HEK293 (cell line): ENCODE data around the gene RNF2.

ENCODE experiments used
- CTCF ChIA-PET: fragments of 350-600 bp; formaldehyde crosslinking; extraction: SDS; loops from one replicate; lab custom pipeline; 2021; ENCODE audit warnings: antibody characterized with exemption; lab: Yijun Ruan, JAX
- POLR2A ChIA-PET: fragments of 300-600 bp; formaldehyde crosslinking; extraction: SDS; loops from one replicate; lab custom pipeline; 2020; ENCODE audit warnings: antibody characterized with exemption, inconsistent platforms; lab: Yijun Ruan, JAX
- H3K27ac ChIP-seq: fragments of 200-500 bp; sonication (Bioruptor generic); 2 replicates; pipeline ENCODE4 v1.5.1; 2014; ENCODE audit warnings: low read depth, low read length, control low read depth, inconsistent platforms; ENCODE audit errors: extremely low read depth
- H3K36me3 ChIP-seq, 2 experiments: fragments of 200-500 bp in 1 of 2; sonication (Bioruptor generic) in 1 of 2; 1 replicate in 1 of 2; 2 replicates in 1 of 2; pipeline ENCODE4 v1.5.1; 2014 to 2017; ENCODE audit warnings: inconsistent platforms in 2 of 2, low read length in 2 of 2; ENCODE audit not compliant: control insufficient read depth in 2 of 2, insufficient read depth in 1 of 2
- H3K4me1 ChIP-seq: fragments of 200-500 bp; sonication (Bioruptor generic); 2 replicates; pipeline ENCODE4 v1.5.1; 2014; ENCODE audit warnings: mild to moderate bottlenecking, low read length, inconsistent platforms; ENCODE audit not compliant: control insufficient read depth, insufficient read depth
- H3K4me3 ChIP-seq: 2 replicates; pipeline ENCODE4 v1.5.1; 2011; ENCODE audit warnings: low read depth, mild to moderate bottlenecking, control low read depth, low read length, moderate library complexity
- H3K9me3 ChIP-seq: fragments of 200-500 bp; sonication (Bioruptor generic); 2 replicates; pipeline ENCODE4 v1.5.1; 2014; ENCODE audit warnings: low read depth, low read length, inconsistent platforms; ENCODE audit not compliant: control insufficient read depth, insufficient read depth
- BCL11B ChIP-seq: fragments of 450-650 bp; formaldehyde crosslinking; IDR thresholded peaks from 2 replicates; pipeline ENCODE4 v1.5.1; 2016; ENCODE audit warnings: low read depth, missing biosample characterization, missing genetic modification characterization
- GLIS1 ChIP-seq: fragments of 450-650 bp; formaldehyde crosslinking; IDR thresholded peaks from 2 replicates; pipeline ENCODE4 v1.5.1; 2016; ENCODE audit warnings: missing biosample characterization, missing genetic modification characterization
- GLIS2 ChIP-seq: fragments of 450-650 bp; formaldehyde crosslinking; IDR thresholded peaks from 2 replicates; pipeline ENCODE4 v1.5.1; 2016; ENCODE audit warnings: missing biosample characterization, missing genetic modification characterization
- TCF7L2 ChIP-seq: IDR thresholded peaks from 2 replicates; pipeline ENCODE4 v1.6.1; 2011; ENCODE audit warnings: low read depth, mild to moderate bottlenecking, inconsistent platforms, low read length, moderate library complexity, borderline replicate concordance
- TRIM28 ChIP-seq: IDR thresholded peaks from 2 replicates; pipeline ENCODE4 v1.6.1; 2011; ENCODE audit warnings: low read length, control low read depth, borderline replicate concordance
- ZBTB1 ChIP-seq: fragments of 450-650 bp; formaldehyde crosslinking; IDR thresholded peaks from 2 replicates; pipeline ENCODE4 v1.5.1; 2016; ENCODE audit warnings: missing biosample characterization, missing genetic modification characterization
- ZNF133 ChIP-seq: fragments of 450-650 bp; formaldehyde crosslinking; IDR thresholded peaks from 2 replicates; pipeline ENCODE4 v1.5.1; 2016; ENCODE audit warnings: missing biosample characterization, missing genetic modification characterization
- ZNF174 ChIP-seq: fragments of 450-650 bp; formaldehyde crosslinking; IDR thresholded peaks from 2 replicates; pipeline ENCODE4 v1.5.0; 2017; ENCODE audit warnings: missing biosample characterization, mild to moderate bottlenecking, missing genetic modification characterization
- ZNF211 ChIP-seq: fragments of 450-650 bp; formaldehyde crosslinking; IDR thresholded peaks from 2 replicates; pipeline ENCODE4 v1.5.1; 2016; ENCODE audit warnings: low read depth, missing biosample characterization, missing genetic modification characterization
- ZNF239 ChIP-seq: fragments of 450-650 bp; formaldehyde crosslinking; IDR thresholded peaks from 2 replicates; pipeline ENCODE4 v1.5.1; 2016; ENCODE audit warnings: missing biosample characterization, missing genetic modification characterization
- ZNF549 ChIP-seq: fragments of 450-650 bp; IDR thresholded peaks from 2 replicates; pipeline ENCODE4 v1.5.1; 2018; ENCODE audit warnings: missing biosample characterization, missing genetic modification characterization, mild to moderate bottlenecking, inconsistent platforms, moderate library complexity
- ZNF629 ChIP-seq: fragments of 450-650 bp; formaldehyde crosslinking; IDR thresholded peaks from 2 replicates; pipeline ENCODE4 v1.5.1; 2017; ENCODE audit warnings: missing biosample characterization, missing genetic modification characterization
- ZNF654 ChIP-seq: fragments of 450-650 bp; formaldehyde crosslinking; IDR thresholded peaks from 2 replicates; pipeline ENCODE4 v1.5.1; 2016; ENCODE audit warnings: low read depth, missing biosample characterization, missing genetic modification characterization
- ZNF670 ChIP-seq: fragments of 450-650 bp; formaldehyde crosslinking; IDR thresholded peaks from 2 replicates; pipeline ENCODE4 v1.5.1; 2016; ENCODE audit warnings: missing biosample characterization, missing genetic modification characterization, low read depth
- ZNF747 ChIP-seq: fragments of 450-650 bp; formaldehyde crosslinking; IDR thresholded peaks from 2 replicates; pipeline ENCODE4 v1.5.1; 2016; ENCODE audit warnings: missing biosample characterization, missing genetic modification characterization
- ZNF768 ChIP-seq: fragments of 450-650 bp; formaldehyde crosslinking; IDR thresholded peaks from 2 replicates; pipeline ENCODE4 v1.5.1; 2018; ENCODE audit warnings: missing biosample characterization, mild to moderate bottlenecking, missing genetic modification characterization
- ZSCAN16 ChIP-seq: fragments of 450-650 bp; formaldehyde crosslinking; IDR thresholded peaks from 2 replicates; pipeline ENCODE4 v1.5.1; 2016; ENCODE audit warnings: missing biosample characterization, missing genetic modification characterization
- TF ChIP-seq, protein P1 (sequence below): fragments of 450-650 bp; formaldehyde crosslinking; IDR thresholded peaks from 2 replicates; pipeline ENCODE4 v1.5.1; 2016; ENCODE audit warnings: missing biosample characterization, missing genetic modification characterization
- TF ChIP-seq, protein P2 (sequence below): fragments of 450-650 bp; formaldehyde crosslinking; IDR thresholded peaks from 2 replicates; pipeline ENCODE4; 2016; ENCODE audit warnings: missing biosample characterization, missing genetic modification characterization
- TF ChIP-seq, protein P3 (sequence below): fragments of 450-650 bp; formaldehyde crosslinking; IDR thresholded peaks from 2 replicates; pipeline ENCODE4 v1.5.1; 2016; ENCODE audit warnings: missing biosample characterization, missing genetic modification characterization
- TF ChIP-seq, protein P4 (sequence below): fragments of 450-650 bp; formaldehyde crosslinking; IDR thresholded peaks from 2 replicates; pipeline ENCODE4 v1.5.1; 2017; ENCODE audit warnings: missing biosample characterization, missing genetic modification characterization
- TF ChIP-seq, protein P5 (sequence below): fragments of 450-650 bp; IDR thresholded peaks from 2 replicates; pipeline ENCODE4 v1.5.1; 2018; ENCODE audit warnings: missing biosample characterization, missing genetic modification characterization
- TF ChIP-seq, protein P6 (sequence below): fragments of 450-650 bp; formaldehyde crosslinking; IDR thresholded peaks from 2 replicates; pipeline ENCODE4 v1.5.1; 2016; ENCODE audit warnings: missing biosample characterization, missing genetic modification characterization

Gene RNF2

DNA sequence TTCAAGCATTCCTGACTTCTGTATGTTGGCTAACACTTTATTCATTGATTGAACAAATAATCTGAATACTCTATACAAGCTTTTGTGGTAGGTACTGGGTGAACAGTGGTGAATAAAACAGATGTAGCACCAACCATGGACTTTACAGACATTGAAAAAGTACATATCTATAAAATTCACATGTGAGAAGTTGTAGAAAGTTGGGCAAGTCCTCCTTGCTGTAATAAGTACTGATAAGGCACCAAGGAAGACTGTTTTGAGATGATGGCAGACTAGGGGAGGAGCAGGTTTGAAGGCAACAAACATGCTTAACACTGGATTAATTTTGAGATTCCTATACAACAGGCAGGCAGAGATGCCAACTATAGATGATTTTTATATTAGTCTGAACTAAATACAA lies 42.4 kb downstream of the RNF2 start (continued):
- TF ChIP-seq ZNF654 (tag by site-specific recombination): no peak
- no peak for TF ChIP-seq ZNF768 (tag by site-specific recombination)
- TF ChIP-seq ZSCAN16 (tag by site-specific recombination): no peak
- no peak for TF ChIP-seq TCF7L2

DNA sequence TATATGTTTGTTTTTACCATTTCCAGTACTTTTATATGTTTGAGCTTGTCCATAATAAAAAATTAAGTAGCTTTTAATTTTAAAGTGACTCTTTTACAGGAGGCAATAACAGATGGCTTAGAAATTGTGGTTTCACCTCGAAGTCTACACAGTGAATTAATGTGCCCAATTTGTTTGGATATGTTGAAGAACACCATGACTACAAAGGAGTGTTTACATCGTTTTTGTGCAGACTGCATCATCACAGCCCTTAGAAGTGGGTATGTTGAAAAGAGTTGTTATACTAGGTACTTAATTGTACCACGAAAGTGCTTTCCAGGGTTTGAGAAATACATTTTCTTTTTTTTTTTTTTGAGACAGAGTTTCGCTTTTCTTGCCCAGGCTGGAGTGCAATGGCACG lies 46.1 kb downstream of the RNF2 start:
- H3K9me3 ChIP-seq: no peaks in the 10 kb centered on the region
- TF ChIP-seq ZNF549 (no peak), ZNF133 (no peak), TRIM28 (no peak), ZNF239 (tag by site-specific recombination) (no peak), ZNF670 (tag by site-specific recombination) (no peak), GLIS2 (tag by site-specific recombination) (no peak), GLIS1 (tag by site-specific recombination) (no peak), ZNF629 (tag by site-specific recombination) (no peak), BCL11B (tag by site-specific recombination) (no peak), ZNF211 (tag by site-specific recombination) (no peak), ZBTB1 (no peak), ZNF747 (tag by site-specific recombination) (no peak), ZNF174 (no peak)
- TF ChIP-seq, protein P1, sequence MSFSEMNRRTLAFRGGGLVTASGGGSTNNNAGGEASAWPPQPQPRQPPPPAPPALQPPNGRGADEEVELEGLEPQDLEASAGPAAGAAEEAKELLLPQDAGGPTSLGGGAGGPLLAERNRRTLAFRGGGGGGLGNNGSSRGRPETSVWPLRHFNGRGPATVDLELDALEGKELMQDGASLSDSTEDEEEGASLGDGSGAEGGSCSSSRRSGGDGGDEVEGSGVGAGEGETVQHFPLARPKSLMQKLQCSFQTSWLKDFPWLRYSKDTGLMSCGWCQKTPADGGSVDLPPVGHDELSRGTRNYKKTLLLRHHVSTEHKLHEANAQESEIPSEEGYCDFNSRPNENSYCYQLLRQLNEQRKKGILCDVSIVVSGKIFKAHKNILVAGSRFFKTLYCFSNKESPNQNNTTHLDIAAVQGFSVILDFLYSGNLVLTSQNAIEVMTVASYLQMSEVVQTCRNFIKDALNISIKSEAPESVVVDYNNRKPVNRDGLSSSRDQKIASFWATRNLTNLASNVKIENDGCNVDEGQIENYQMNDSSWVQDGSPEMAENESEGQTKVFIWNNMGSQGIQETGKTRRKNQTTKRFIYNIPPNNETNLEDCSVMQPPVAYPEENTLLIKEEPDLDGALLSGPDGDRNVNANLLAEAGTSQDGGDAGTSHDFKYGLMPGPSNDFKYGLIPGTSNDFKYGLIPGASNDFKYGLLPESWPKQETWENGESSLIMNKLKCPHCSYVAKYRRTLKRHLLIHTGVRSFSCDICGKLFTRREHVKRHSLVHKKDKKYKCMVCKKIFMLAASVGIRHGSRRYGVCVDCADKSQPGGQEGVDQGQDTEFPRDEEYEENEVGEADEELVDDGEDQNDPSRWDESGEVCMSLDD (tag by site-specific recombination): no peak
- TF ChIP-seq, protein P2, sequence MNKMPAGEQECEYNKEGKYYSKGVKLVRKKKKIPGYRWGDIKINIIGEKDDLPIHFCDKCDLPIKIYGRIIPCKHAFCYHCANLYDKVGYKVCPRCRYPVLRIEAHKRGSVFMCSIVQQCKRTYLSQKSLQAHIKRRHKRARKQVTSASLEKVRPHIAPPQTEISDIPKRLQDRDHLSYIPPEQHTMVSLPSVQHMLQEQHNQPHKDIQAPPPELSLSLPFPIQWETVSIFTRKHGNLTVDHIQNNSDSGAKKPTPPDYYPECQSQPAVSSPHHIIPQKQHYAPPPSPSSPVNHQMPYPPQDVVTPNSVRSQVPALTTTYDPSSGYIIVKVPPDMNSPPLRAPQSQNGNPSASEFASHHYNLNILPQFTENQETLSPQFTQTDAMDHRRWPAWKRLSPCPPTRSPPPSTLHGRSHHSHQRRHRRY (tag by site-specific recombination): no peak
- TF ChIP-seq, protein P3, sequence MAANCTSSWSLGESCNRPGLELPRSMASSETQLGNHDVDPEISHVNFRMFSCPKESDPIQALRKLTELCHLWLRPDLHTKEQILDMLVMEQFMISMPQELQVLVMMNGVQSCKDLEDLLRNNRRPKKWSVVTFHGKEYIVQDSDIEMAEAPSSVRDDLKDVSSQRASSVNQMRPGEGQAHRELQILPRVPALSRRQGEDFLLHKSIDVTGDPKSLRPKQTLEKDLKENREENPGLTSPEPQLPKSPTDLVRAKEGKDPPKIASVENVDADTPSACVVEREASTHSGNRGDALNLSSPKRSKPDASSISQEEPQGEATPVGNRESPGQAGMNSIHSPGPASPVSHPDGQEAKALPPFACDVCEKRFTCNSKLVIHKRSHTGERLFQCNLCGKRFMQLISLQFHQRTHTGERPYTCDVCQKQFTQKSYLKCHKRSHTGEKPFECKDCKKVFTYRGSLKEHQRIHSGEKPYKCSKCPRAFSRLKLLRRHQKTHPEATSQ (tag by site-specific recombination): no peak
- TF ChIP-seq, protein P4, sequence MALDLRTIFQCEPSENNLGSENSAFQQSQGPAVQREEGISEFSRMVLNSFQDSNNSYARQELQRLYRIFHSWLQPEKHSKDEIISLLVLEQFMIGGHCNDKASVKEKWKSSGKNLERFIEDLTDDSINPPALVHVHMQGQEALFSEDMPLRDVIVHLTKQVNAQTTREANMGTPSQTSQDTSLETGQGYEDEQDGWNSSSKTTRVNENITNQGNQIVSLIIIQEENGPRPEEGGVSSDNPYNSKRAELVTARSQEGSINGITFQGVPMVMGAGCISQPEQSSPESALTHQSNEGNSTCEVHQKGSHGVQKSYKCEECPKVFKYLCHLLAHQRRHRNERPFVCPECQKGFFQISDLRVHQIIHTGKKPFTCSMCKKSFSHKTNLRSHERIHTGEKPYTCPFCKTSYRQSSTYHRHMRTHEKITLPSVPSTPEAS (tag by site-specific recombination): no peak
- TF ChIP-seq, protein P5, sequence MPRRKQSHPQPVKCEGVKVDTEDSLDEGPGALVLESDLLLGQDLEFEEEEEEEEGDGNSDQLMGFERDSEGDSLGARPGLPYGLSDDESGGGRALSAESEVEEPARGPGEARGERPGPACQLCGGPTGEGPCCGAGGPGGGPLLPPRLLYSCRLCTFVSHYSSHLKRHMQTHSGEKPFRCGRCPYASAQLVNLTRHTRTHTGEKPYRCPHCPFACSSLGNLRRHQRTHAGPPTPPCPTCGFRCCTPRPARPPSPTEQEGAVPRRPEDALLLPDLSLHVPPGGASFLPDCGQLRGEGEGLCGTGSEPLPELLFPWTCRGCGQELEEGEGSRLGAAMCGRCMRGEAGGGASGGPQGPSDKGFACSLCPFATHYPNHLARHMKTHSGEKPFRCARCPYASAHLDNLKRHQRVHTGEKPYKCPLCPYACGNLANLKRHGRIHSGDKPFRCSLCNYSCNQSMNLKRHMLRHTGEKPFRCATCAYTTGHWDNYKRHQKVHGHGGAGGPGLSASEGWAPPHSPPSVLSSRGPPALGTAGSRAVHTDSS (tag by site-specific recombination): no peak
- TF ChIP-seq, protein P6, sequence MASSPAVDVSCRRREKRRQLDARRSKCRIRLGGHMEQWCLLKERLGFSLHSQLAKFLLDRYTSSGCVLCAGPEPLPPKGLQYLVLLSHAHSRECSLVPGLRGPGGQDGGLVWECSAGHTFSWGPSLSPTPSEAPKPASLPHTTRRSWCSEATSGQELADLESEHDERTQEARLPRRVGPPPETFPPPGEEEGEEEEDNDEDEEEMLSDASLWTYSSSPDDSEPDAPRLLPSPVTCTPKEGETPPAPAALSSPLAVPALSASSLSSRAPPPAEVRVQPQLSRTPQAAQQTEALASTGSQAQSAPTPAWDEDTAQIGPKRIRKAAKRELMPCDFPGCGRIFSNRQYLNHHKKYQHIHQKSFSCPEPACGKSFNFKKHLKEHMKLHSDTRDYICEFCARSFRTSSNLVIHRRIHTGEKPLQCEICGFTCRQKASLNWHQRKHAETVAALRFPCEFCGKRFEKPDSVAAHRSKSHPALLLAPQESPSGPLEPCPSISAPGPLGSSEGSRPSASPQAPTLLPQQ (tag by site-specific recombination): no peak
- H3K4me1 ChIP-seq: no peaks in the 10 kb centered on the region
- POLR2A ChIA-PET: no interaction called here
- no peak overlapping the region for H3K4me3 ChIP-seq
- H3K27ac ChIP-seq: no peak overlapping the region
- CTCF ChIA-PET: interaction anchor here (1.0 kb wide), 1 partner anchor 9 kb away, joined by 3 read pairs; no protein-coding TSS in a partner anchor
- peaks cover 14 to 56% of the 10 kb centered on the region in 2 experiments for H3K36me3 ChIP-seq
